ENCODE data around the gene ZNF277. TPM values are rescaled to one million over a fixed set of nuclear protein-coding genes. Genes with fewer than 3 reads are reported as not detected.
A peak's percentile ranks its signal among the peaks of the same experiment; 100 is the strongest.

ZNF277 gene, protein sequence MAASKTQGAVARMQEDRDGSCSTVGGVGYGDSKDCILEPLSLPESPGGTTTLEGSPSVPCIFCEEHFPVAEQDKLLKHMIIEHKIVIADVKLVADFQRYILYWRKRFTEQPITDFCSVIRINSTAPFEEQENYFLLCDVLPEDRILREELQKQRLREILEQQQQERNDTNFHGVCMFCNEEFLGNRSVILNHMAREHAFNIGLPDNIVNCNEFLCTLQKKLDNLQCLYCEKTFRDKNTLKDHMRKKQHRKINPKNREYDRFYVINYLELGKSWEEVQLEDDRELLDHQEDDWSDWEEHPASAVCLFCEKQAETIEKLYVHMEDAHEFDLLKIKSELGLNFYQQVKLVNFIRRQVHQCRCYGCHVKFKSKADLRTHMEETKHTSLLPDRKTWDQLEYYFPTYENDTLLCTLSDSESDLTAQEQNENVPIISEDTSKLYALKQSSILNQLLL
- total RNA-seq (10 to 100 TPM; 16.9 to 23.5 TPM), polyA plus RNA-seq (10 to 100 TPM in 1 of 2 donors, 1 to 10 TPM in 1; 7.8 to 12.2 TPM)

DNA sequence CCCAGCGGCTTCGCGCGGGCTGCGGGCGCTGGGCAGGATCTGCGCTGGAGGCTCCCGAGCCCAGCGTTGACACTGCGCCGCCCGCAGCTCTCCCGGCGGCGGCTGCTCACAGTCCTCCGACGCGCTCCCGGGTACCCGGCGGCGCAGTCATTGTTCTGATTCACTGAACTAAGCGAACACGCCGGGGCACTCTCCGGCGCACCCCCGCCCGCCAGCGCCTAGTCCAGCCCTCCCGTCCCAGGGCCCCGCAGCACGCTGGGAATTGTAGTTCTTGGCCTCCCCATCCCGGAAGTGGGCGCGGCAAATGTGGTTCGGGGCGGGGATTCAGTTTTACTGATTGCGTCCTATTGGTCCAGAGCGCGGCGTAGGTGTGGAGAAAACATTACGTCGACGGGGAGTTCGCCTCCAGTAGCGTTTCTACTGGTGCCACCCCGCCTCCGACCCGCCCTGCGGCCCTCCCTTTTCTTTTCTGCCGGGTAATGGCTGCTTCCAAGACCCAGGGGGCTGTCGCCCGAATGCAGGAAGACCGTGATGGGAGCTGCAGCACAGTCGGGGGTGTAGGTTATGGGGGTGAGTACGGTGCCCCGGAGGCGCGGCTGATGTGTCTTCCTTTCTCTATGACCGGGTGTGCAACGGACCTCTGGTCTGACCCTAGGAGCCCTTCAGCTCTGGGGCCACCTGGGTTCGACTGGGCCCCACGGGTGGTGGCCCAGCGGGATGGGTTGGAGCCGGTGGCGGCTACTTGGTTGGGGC lies at the start of gene ZNF277, which contains the start of gene DOCK4:
TSS of gene ZNF277 (plus strand) at position 458 of the 753 bp plus-strand sequence. CDS start at position 480, 22 bp downstream.
TSS of gene DOCK4 (minus strand) at position 162 of the 753 bp plus-strand sequence. CDS start 261 bp downstream, outside the sequence.
- WGBS, result under 1% methylated on average over 67 of the region's 67 CpGs
- peak; percentile 99 for DNase-seq (ENCODE audit: low spot score)
- H3K9ac ChIP-seq (ENCODE audit: low read depth in 1 of 2, low read length in 2 of 2), result peak within 1 kb of the TSS; percentile 78 to 79
- TF ChIP-seq, protein P1, sequence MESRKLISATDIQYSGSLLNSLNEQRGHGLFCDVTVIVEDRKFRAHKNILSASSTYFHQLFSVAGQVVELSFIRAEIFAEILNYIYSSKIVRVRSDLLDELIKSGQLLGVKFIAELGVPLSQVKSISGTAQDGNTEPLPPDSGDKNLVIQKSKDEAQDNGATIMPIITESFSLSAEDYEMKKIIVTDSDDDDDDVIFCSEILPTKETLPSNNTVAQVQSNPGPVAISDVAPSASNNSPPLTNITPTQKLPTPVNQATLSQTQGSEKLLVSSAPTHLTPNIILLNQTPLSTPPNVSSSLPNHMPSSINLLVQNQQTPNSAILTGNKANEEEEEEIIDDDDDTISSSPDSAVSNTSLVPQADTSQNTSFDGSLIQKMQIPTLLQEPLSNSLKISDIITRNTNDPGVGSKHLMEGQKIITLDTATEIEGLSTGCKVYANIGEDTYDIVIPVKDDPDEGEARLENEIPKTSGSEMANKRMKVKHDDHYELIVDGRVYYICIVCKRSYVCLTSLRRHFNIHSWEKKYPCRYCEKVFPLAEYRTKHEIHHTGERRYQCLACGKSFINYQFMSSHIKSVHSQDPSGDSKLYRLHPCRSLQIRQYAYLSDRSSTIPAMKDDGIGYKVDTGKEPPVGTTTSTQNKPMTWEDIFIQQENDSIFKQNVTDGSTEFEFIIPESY (IDR thresholded peaks at IDR 0.05), result peak; percentile 57
- no peak for TF ChIP-seq HNF4G (IDR thresholded peaks at IDR 0.05)
- TF ChIP-seq EGR1 (IDR thresholded peaks at IDR 0.05; ENCODE audit: low read depth in 2 of 2), result peak; percentile 51 to 57
- TF ChIP-seq GABPA (IDR thresholded peaks at IDR 0.05 in 1 of 2, conservative IDR thresholded peaks at IDR 0.05 in 1 of 2), result peak; percentile 40 to 80
- TF ChIP-seq, protein P2, sequence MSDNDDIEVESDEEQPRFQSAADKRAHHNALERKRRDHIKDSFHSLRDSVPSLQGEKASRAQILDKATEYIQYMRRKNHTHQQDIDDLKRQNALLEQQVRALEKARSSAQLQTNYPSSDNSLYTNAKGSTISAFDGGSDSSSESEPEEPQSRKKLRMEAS (IDR thresholded peaks at IDR 0.05), result peak; percentile 38
- TF ChIP-seq NR2F2 (IDR thresholded peaks at IDR 0.05), result peak; percentile 24
- TF ChIP-seq, protein P3, sequence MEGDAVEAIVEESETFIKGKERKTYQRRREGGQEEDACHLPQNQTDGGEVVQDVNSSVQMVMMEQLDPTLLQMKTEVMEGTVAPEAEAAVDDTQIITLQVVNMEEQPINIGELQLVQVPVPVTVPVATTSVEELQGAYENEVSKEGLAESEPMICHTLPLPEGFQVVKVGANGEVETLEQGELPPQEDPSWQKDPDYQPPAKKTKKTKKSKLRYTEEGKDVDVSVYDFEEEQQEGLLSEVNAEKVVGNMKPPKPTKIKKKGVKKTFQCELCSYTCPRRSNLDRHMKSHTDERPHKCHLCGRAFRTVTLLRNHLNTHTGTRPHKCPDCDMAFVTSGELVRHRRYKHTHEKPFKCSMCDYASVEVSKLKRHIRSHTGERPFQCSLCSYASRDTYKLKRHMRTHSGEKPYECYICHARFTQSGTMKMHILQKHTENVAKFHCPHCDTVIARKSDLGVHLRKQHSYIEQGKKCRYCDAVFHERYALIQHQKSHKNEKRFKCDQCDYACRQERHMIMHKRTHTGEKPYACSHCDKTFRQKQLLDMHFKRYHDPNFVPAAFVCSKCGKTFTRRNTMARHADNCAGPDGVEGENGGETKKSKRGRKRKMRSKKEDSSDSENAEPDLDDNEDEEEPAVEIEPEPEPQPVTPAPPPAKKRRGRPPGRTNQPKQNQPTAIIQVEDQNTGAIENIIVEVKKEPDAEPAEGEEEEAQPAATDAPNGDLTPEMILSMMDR (IDR thresholded peaks at IDR 0.05; ENCODE audit: low read depth, low read length, missing input control), result peak; percentile 1
- peak; percentile 48 to 62 for TF ChIP-seq RAD21 (IDR thresholded peaks at IDR 0.05)
- TF ChIP-seq HNF4A (conservative IDR thresholded peaks at IDR 0.05), result peak; percentile 10 to 11
- TF ChIP-seq FOXA1 (IDR thresholded peaks at IDR 0.05), result no peak
- TF ChIP-seq, protein P4, sequence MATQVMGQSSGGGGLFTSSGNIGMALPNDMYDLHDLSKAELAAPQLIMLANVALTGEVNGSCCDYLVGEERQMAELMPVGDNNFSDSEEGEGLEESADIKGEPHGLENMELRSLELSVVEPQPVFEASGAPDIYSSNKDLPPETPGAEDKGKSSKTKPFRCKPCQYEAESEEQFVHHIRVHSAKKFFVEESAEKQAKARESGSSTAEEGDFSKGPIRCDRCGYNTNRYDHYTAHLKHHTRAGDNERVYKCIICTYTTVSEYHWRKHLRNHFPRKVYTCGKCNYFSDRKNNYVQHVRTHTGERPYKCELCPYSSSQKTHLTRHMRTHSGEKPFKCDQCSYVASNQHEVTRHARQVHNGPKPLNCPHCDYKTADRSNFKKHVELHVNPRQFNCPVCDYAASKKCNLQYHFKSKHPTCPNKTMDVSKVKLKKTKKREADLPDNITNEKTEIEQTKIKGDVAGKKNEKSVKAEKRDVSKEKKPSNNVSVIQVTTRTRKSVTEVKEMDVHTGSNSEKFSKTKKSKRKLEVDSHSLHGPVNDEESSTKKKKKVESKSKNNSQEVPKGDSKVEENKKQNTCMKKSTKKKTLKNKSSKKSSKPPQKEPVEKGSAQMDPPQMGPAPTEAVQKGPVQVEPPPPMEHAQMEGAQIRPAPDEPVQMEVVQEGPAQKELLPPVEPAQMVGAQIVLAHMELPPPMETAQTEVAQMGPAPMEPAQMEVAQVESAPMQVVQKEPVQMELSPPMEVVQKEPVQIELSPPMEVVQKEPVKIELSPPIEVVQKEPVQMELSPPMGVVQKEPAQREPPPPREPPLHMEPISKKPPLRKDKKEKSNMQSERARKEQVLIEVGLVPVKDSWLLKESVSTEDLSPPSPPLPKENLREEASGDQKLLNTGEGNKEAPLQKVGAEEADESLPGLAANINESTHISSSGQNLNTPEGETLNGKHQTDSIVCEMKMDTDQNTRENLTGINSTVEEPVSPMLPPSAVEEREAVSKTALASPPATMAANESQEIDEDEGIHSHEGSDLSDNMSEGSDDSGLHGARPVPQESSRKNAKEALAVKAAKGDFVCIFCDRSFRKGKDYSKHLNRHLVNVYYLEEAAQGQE (IDR thresholded peaks at IDR 0.05), result peak; percentile 85
- TF ChIP-seq FOXA2 (IDR thresholded peaks at IDR 0.05), result no peak
- TF ChIP-seq RXRA (IDR thresholded peaks at IDR 0.05), result peak; percentile 24 to 67
- TF ChIP-seq SP1 (IDR thresholded peaks at IDR 0.05), result peak; percentile 76
- TF ChIP-seq, protein P5, sequence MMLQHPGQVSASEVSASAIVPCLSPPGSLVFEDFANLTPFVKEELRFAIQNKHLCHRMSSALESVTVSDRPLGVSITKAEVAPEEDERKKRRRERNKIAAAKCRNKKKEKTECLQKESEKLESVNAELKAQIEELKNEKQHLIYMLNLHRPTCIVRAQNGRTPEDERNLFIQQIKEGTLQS (IDR thresholded peaks at IDR 0.05), result no peak
- TF ChIP-seq YY1 (IDR thresholded peaks at IDR 0.05), result peak; percentile 98
- TF ChIP-seq TAF1 (conservative IDR thresholded peaks at IDR 0.05), result peak; percentile 58
- TF ChIP-seq JUND (IDR thresholded peaks at IDR 0.05), result peak in 1 of 2 donors; percentile 47
- H3K4me3 ChIP-seq (ENCODE audit: low read depth in 1 of 3, low read length in 3 of 3), result peak within 1 kb of the TSS; percentile 90 to 94 (median 93)
- no peaks in the 10 kb centered on the region for H3K9me3 ChIP-seq (ENCODE audit: control insufficient read depth in 4 of 4, low read length in 3 of 4)
- H3K36me3 ChIP-seq (ENCODE audit: control insufficient read depth in 4 of 4, insufficient read depth in 3 of 4, low read depth in 1 of 4, low read length in 3 of 4), result no peaks in the 10 kb centered on the region
- peak within 1 kb of the TSS; percentile 88 to 93 for H3K27ac ChIP-seq (ENCODE audit: low read depth in 1 of 2, low read length in 2 of 2)
- no peaks in the 10 kb centered on the region for H3K27me3 ChIP-seq (ENCODE audit: control insufficient read depth in 4 of 4, insufficient read depth in 4 of 4, low read length in 3 of 4)
- peaks cover 9 to 36% (median 29%) of the 10 kb centered on the region in 4 donors for H3K4me1 ChIP-seq (ENCODE audit: control insufficient read depth in 4 of 4, insufficient read depth in 4 of 4, low read length in 3 of 4)
